ENCODE data around the gene SLC15A4. TPM values are rescaled to one million over a fixed set of nuclear protein-coding genes. Genes with fewer than 3 reads are reported as not detected.

The SLC15A4 gene
- total RNA-seq, 4 donors from 2014 or later: 25.4 to 37.0 (median 32.3) TPM

- no peaks in the 10 kb centered on the region for H3K9me3 ChIP-seq
- no peak for DNase-seq
- no peak overlapping the region for H3K4me3 ChIP-seq
- peaks cover 0 to 24% (median 7%) of the 10 kb centered on the region in 4 donors for H3K4me1 ChIP-seq
- no peaks in the 10 kb centered on the region for H3K36me3 ChIP-seq
- H3K27ac ChIP-seq: no peak overlapping the region
- no peaks in the 10 kb centered on the region for H3K27me3 ChIP-seq
- TF ChIP-seq CTCF (IDR thresholded peaks at IDR 0.05): no peak
These were observed 2.1 kb upstream of the SLC15A4 start for GRCh38 chr12:128825835-128826234.

- no peaks in the 10 kb centered on the region for H3K36me3 ChIP-seq
- peak; percentile 39 to 72 (median 59) for DNase-seq
- peaks cover 0 to 27% (median 8%) of the 10 kb centered on the region in 4 donors for H3K4me1 ChIP-seq
- no peaks in the 10 kb centered on the region for H3K9me3 ChIP-seq
- no peaks in the 10 kb centered on the region for H3K27me3 ChIP-seq
- peak overlapping the region; percentile 81 to 95 (median 88) for H3K4me3 ChIP-seq
- peak overlapping the region; percentile 85 to 94 (median 90) for H3K27ac ChIP-seq
- no peak for TF ChIP-seq POLR2A (IDR thresholded peaks at IDR 0.05)
- TF ChIP-seq CTCF (IDR thresholded peaks at IDR 0.05): no peak
These were observed 392 bp downstream of the SLC15A4 start for GRCh38 chr12:128823216-128823915.

GRCh38 chr12:128820723-128821432, 2.9 kb downstream of the SLC15A4 start:
- H3K9me3 ChIP-seq: no peaks in the 10 kb centered on the region
- peak in 2 of 3 donors; percentile 88 for DNase-seq
- peak overlapping the region in 2 of 4 donors; percentile 45 to 92 for H3K27ac ChIP-seq
- no peak overlapping the region for H3K4me3 ChIP-seq
- no peaks in the 10 kb centered on the region for H3K27me3 ChIP-seq
- no peak for TF ChIP-seq POLR2A (IDR thresholded peaks at IDR 0.05)
- no peak for TF ChIP-seq CTCF (IDR thresholded peaks at IDR 0.05)
- peaks cover 0 to 27% (median 13%) of the 10 kb centered on the region in 4 donors for H3K4me1 ChIP-seq
- H3K36me3 ChIP-seq: no peaks in the 10 kb centered on the region

- no peaks in the 10 kb centered on the region for H3K27me3 ChIP-seq
- H3K27ac ChIP-seq: peak overlapping the region in 2 of 4 donors; percentile 45 to 92
- H3K36me3 ChIP-seq: no peaks in the 10 kb centered on the region
- no peak for TF ChIP-seq CTCF (IDR thresholded peaks at IDR 0.05)
- no peak for TF ChIP-seq POLR2A (IDR thresholded peaks at IDR 0.05)
- no peak overlapping the region for H3K4me3 ChIP-seq
- DNase-seq: no peak
- H3K9me3 ChIP-seq: no peaks in the 10 kb centered on the region
- H3K4me1 ChIP-seq: peaks cover 0 to 27% (median 13%) of the 10 kb centered on the region in 4 donors
These were observed 3.5 kb downstream of the SLC15A4 start for GRCh38 chr12:128820253-128820652.

- TF ChIP-seq POLR2A (IDR thresholded peaks at IDR 0.05) (no peak), CTCF (IDR thresholded peaks at IDR 0.05) (no peak)
- H3K27me3 ChIP-seq: no peaks in the 10 kb centered on the region
- peaks cover 0 to 3% (median 0%) of the 10 kb centered on the region in 3 donors for H3K36me3 ChIP-seq
- H3K4me3 ChIP-seq: no peak overlapping the region
- H3K4me1 ChIP-seq: peaks cover 0 to 23% (median 13%) of the 10 kb centered on the region in 4 donors
- DNase-seq: no peak
- H3K27ac ChIP-seq: peak overlapping the region in 1 of 4 donors; percentile 92
- no peaks in the 10 kb centered on the region for H3K9me3 ChIP-seq
These were observed 4.2 kb downstream of the SLC15A4 start for GRCh38 chr12:128819293-128820144.

Measured in Peyer's patch (tissue), 4 donors.